Transverse colon (tissue), 4 donors: ENCODE results near the gene PPP4R2. TPM values are rescaled to one million over a fixed set of nuclear protein-coding genes. Genes with fewer than 3 reads are reported as not detected.

ENCODE experiments used
- DNase-seq: peaks from one replicate; pipeline ENCODE4 v3.0.0-alpha.2; 2019
- H3K27ac ChIP-seq, 4 donors: fragments of 200-600 bp; sonication (generic); 2 replicates each; pipeline ENCODE4 v1.5.1; 2016 to 2018; ENCODE audit warnings: inconsistent platforms in 4 of 4
- H3K27me3 ChIP-seq: fragments of 200-600 bp; sonication (generic); 2 replicates; pipeline ENCODE4 v1.5.1; 2017; ENCODE audit warnings: inconsistent platforms
- H3K36me3 ChIP-seq, 4 donors: fragments of 200-600 bp; sonication (generic); 2 replicates each; pipeline ENCODE4 v1.5.1; 2017 to 2019; ENCODE audit warnings: inconsistent platforms in 4 of 4
- H3K4me1 ChIP-seq, 4 donors: fragments of 200-600 bp; sonication (generic); 2 replicates each; pipeline ENCODE4 v1.5.1; 2017 to 2020; ENCODE audit warnings: inconsistent platforms in 4 of 4
- H3K4me3 ChIP-seq, 4 donors: fragments of 200-600 bp; sonication (generic); 1 replicate in 1 of 4; 2 replicates in 3 of 4; pipeline versions ENCODE4 v1.5.1 to v1.6.1; 2017 to 2019; ENCODE audit warnings: inconsistent platforms in 4 of 4
- H3K9me3 ChIP-seq, 2 donors: fragments of 200-600 bp; sonication (generic); 2 replicates each; pipeline ENCODE4 v1.5.1; 2017 to 2019; ENCODE audit warnings: inconsistent platforms in 2 of 2
- EP300 ChIP-seq: sonication (generic); formaldehyde crosslinking; IDR thresholded peaks from one replicate; pipeline ENCODE4 v1.6.1; 2017; ENCODE audit warnings: antibody characterized with exemption, low read depth
- POLR2A ChIP-seq: fragments of 450-650 bp; IDR thresholded peaks from one replicate; pipeline ENCODE4 v1.6.1; 2016; ENCODE audit warnings: antibody characterized with exemption, mild to moderate bottlenecking, moderate library complexity
- POLR2AphosphoS5 ChIP-seq, 3 donors: sonication (generic); formaldehyde crosslinking; IDR thresholded peaks; one replicate each; pipeline ENCODE4 v1.6.1; 2016; ENCODE audit warnings: antibody characterized with exemption in 3 of 3
- WGBS, 2 donors: methylation state at CpG; one replicate each; pipeline ENCODE4 v1.1.5; 2018; ENCODE audit warnings: low coverage in 1 of 2; 5-methylcytosine and 5-hydroxymethylcytosine counted together
- in situ Hi-C, 4 donors: fragments of 200-750 bp; cut with MboI; loops; one replicate each; pipeline versions ENCODE4 v1.15.0 to v1.15.1; 2017; ENCODE audit warnings: low sequenced_read_pairs in 3 of 4, low pct_ligation_motif_present in 1 of 4, low pct_unique_long_range_greater_than_20kb in 1 of 4
- intact Hi-C: fragments of 100-400 bp; cut with DNase I; formaldehyde crosslinking; loops from one replicate; pipeline ENCODE4 v1.15.1; 2023; ENCODE audit warnings: low total_unique reads
- total RNA-seq, 4 donors: library from RNA; depleted of rRNA; stranded (reverse); fragments of >200 nt; gene quantifications; one replicate each; pipeline ENCODE4 v1.1.0, GENCODE V29; 2016
- TF ChIP-seq, protein P1 (sequence below), 5 experiments: fragments of 200-600 bp in 3 of 5; fragments of 450-650 bp in 2 of 5; sonication (generic) in 3 of 5; IDR thresholded peaks; 1 replicate in 2 of 5; 2 replicates in 3 of 5; pipeline ENCODE4 v1.5.1; 2016 to 2017; ENCODE audit warnings: antibody characterized with exemption in 5 of 5, inconsistent platforms in 3 of 5, mild to moderate bottlenecking in 2 of 5, moderate library complexity in 1 of 5

PPP4R2 gene
- total RNA-seq, 4 donors from 2014 or later, result 14.5 to 55.6 (median 36.9) TPM

- Histone ChIP-seq H3K4me1 (peaks cover 0 to 9% (median 3%) of the 10 kb centered on the region in 4 donors), H3K27me3 (no peaks in the 10 kb centered on the region), H3K4me3 (no peak overlapping the region), H3K36me3 (no peaks in the 10 kb centered on the region), H3K27ac (peak overlapping the region in 2 of 4 donors; percentile 18 to 50), H3K9me3 (no peaks in the 10 kb centered on the region)
- 49 to 67% methylated on average over 6 to 7 of the region's 7 CpGs for WGBS, 2 donors
- TF ChIP-seq, protein P1, sequence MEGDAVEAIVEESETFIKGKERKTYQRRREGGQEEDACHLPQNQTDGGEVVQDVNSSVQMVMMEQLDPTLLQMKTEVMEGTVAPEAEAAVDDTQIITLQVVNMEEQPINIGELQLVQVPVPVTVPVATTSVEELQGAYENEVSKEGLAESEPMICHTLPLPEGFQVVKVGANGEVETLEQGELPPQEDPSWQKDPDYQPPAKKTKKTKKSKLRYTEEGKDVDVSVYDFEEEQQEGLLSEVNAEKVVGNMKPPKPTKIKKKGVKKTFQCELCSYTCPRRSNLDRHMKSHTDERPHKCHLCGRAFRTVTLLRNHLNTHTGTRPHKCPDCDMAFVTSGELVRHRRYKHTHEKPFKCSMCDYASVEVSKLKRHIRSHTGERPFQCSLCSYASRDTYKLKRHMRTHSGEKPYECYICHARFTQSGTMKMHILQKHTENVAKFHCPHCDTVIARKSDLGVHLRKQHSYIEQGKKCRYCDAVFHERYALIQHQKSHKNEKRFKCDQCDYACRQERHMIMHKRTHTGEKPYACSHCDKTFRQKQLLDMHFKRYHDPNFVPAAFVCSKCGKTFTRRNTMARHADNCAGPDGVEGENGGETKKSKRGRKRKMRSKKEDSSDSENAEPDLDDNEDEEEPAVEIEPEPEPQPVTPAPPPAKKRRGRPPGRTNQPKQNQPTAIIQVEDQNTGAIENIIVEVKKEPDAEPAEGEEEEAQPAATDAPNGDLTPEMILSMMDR (IDR thresholded peaks at IDR 0.05), result no peak
- TF ChIP-seq POLR2AphosphoS5 (IDR thresholded peaks at IDR 0.05), result peak in 1 of 3 donors; percentile 19
- in situ Hi-C loops (no loop called here), intact Hi-C loops (no loop called here)
- DNase-seq, result peak; percentile 84
Measured at GRCh38 chr3:72973031-72973723, 23.4 kb upstream of the PPP4R2 start.

DNA sequence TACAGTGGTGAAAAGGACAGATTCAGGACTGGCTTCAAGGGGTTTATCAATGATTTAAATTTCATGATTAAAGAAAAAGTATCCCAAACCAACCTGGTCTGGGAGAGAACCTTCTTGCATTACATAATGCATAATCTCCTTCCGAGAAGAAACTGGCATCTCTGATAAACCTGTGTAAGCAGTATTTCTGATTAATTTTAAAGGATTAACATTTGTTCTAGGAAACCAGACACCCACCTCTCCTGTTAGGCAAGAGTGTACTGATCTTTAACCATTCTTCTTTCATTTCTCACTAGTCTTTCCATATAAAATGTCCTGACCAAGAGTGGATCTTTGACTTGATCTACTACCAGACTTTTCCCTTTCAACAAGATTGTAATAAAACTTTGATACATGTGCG, 22.8 kb upstream of the PPP4R2 start:
- Histone ChIP-seq H3K27me3 (no peaks in the 10 kb centered on the region), H3K27ac (no peak overlapping the region), H3K4me3 (no peak overlapping the region), H3K36me3 (no peaks in the 10 kb centered on the region), H3K9me3 (no peaks in the 10 kb centered on the region), H3K4me1 (peaks cover 0 to 9% (median 3%) of the 10 kb centered on the region in 4 donors)
- intact Hi-C loops (no loop called here), in situ Hi-C loops (no loop called here)
- WGBS, 2 donors, result 91 to 100% methylated on average over 2 of the region's 2 CpGs
- DNase-seq, result no peak
- TF ChIP-seq EP300, result no peak
- no peak for TF ChIP-seq POLR2A
- TF ChIP-seq POLR2AphosphoS5 (IDR thresholded peaks at IDR 0.05), result no peak

DNA sequence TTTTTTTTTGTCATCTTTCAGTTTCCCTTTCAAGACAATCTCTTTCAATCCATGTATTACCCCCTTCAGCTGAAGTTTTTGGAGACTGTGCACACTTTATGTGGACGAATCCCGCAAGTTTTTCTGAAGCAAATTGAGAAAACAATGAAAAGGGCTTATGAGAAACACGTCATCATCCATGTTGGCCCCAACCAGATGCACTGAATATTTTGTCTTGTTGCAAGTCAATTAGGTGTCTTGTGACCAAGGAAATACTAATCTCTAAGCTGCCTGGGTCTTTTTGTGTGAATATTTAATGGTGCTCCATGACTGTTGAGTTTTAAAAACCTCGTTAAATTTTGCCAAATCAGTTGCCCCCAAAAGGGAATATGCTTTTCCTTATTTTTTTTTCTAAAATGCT, 21.7 kb upstream of the PPP4R2 start:
- H3K27ac ChIP-seq, result no peak overlapping the region
- TF ChIP-seq EP300 (no peak), POLR2A (no peak), POLR2AphosphoS5 (IDR thresholded peaks at IDR 0.05) (no peak)
- TF ChIP-seq, protein P1 (IDR thresholded peaks at IDR 0.05), result no peak
- H3K4me1 ChIP-seq, result peaks cover 0 to 9% (median 3%) of the 10 kb centered on the region in 4 donors
- intact Hi-C loops (no loop called here), in situ Hi-C loops (no loop called here)
- H3K36me3 ChIP-seq, result no peaks in the 10 kb centered on the region
- no peaks in the 10 kb centered on the region for H3K27me3 ChIP-seq
- H3K9me3 ChIP-seq, result no peaks in the 10 kb centered on the region
- WGBS, 2 donors, result 86 to 91% methylated on average over 4 of the region's 4 CpGs
- DNase-seq, result no peak
- H3K4me3 ChIP-seq, result no peak overlapping the region

DNA sequence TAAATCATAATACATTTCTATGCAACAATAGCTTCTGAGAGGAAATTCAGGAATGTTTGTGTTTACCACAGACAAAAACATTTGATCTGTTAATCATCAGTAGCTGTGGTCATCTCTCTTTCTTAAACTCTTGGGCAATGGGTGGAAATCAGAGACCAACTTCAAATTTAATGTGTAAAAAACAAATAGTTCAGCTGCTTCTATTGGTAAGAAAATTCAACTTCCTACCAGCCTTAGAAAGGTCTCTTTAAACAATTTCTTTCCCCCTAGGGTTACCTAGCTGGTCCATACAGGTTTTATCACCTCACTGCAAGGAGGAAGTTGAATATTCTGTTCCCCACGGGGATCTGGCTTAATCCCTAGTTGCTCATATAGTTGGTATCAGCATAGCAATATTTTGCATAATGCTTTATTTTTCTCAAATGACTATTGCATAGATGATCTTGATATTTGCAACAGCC, 20.3 kb upstream of the PPP4R2 start:
- no peak for TF ChIP-seq EP300
- TF ChIP-seq POLR2AphosphoS5 (IDR thresholded peaks at IDR 0.05), result no peak
- TF ChIP-seq POLR2A, result no peak
- TF ChIP-seq, protein P1 (IDR thresholded peaks at IDR 0.05), result no peak
- 35% methylated on average over 1 of the region's 1 CpG; no CpG with 5 or more reads in 1 of the 2 donors for WGBS, 2 donors
- H3K36me3 ChIP-seq, result no peaks in the 10 kb centered on the region
- in situ Hi-C loops, result no loop called here
- DNase-seq, result no peak
- intact Hi-C loops, result no loop called here
- no peak overlapping the region for H3K27ac ChIP-seq
- no peaks in the 10 kb centered on the region for H3K27me3 ChIP-seq
- H3K4me1 ChIP-seq, result peaks cover 0 to 9% (median 3%) of the 10 kb centered on the region in 4 donors
- no peak overlapping the region for H3K4me3 ChIP-seq
- H3K9me3 ChIP-seq, result no peaks in the 10 kb centered on the region
